HS-27A (cell line): ENCODE results near the gene INPP4B.
A peak's percentile ranks its signal among the peaks of the same experiment; 100 is the strongest.

ENCODE experiments used
- DNase-seq: peaks from one replicate; pipeline ENCODE4 v3.0.0-alpha.2; 2012; ENCODE audit warnings: low read depth, missing footprints

INPP4B gene

GRCh38 chr4:142130666-142131065 lies 715.4 kb downstream of the INPP4B start:
- no peak for DNase-seq

GRCh38 chr4:142129931-142130330 lies 716.2 kb downstream of the INPP4B start:
- no peak for DNase-seq

- no peak for DNase-seq
Observed at GRCh38 chr4:142129473-142129872, 716.6 kb downstream of the INPP4B start.

GRCh38 chr4:142128529-142128928 lies 717.6 kb downstream of the INPP4B start:
- DNase-seq, result no peak

- peak; percentile 56 for DNase-seq
Observed at GRCh38 chr4:142126890-142127497, 719.1 kb downstream of the INPP4B start.

- DNase-seq, result no peak
Observed at GRCh38 chr4:142124874-142125273, 721.2 kb downstream of the INPP4B start.

- DNase-seq, result no peak
Observed at GRCh38 chr4:142121448-142122350, 724.4 kb downstream of the INPP4B start.

GRCh38 chr4:142120921-142121320 lies 725.2 kb downstream of the INPP4B start:
- no peak for DNase-seq

GRCh38 chr4:142112451-142112850 lies 733.6 kb downstream of the INPP4B start:
- DNase-seq, result no peak

GRCh38 chr4:142110136-142110535 lies 736.0 kb downstream of the INPP4B start:
- DNase-seq, result no peak

GRCh38 chr4:142104041-142104440 lies 742.1 kb downstream of the INPP4B start:
- no peak for DNase-seq

- DNase-seq, result no peak
Observed at GRCh38 chr4:142101401-142101800, 744.7 kb downstream of the INPP4B start.

GRCh38 chr4:142100941-142101340 lies 745.2 kb downstream of the INPP4B start:
- no peak for DNase-seq

GRCh38 chr4:142098900-142099545 lies 747.1 kb downstream of the INPP4B start:
- no peak for DNase-seq

- no peak for DNase-seq
Observed at GRCh38 chr4:142098380-142098779, 747.7 kb downstream of the INPP4B start.

- DNase-seq, result no peak
Observed at GRCh38 chr4:142097015-142097414, 749.1 kb downstream of the INPP4B start.

- peak; percentile 89 for DNase-seq
Observed at GRCh38 chr4:142095886-142096605, 750.1 kb downstream of the INPP4B start.

- no peak for DNase-seq
Observed at GRCh38 chr4:142092941-142093340, 753.2 kb downstream of the INPP4B start.

- DNase-seq, result peak; percentile 95
Observed at GRCh38 chr4:142091691-142092182, 754.4 kb downstream of the INPP4B start.

GRCh38 chr4:142091085-142091513 lies 755.0 kb downstream of the INPP4B start:
- DNase-seq, result peak; percentile 88

GRCh38 chr4:142088906-142089305 lies 757.2 kb downstream of the INPP4B start:
- DNase-seq, result no peak
